HG02973 (cell line): ENCODE measurements around the gene AGL.
"Not testable (repeated sequence)": the region's sequence is repeated elsewhere in the genome, so short reads cannot be mapped to it uniquely, and the experiment has no call there.

ENCODE experiments used
- ATAC-seq: cut with Tn5 transposase; IDR thresholded peaks from one replicate; pipeline ENCODE4 v1.9.1; 2021; ENCODE audit warnings: moderate library complexity; ENCODE audit not compliant: unreplicated experiment

The AGL gene

GRCh38 chr1:99972066-99972465, 121.9 kb downstream of the AGL start:
- ATAC-seq = not testable (repeated sequence)
